H1 (cell line): ENCODE results near the gene GPSM3. TPM values are rescaled to one million over a fixed set of nuclear protein-coding genes. Genes with fewer than 3 reads are reported as not detected.

Source experiments
- CTCF ChIA-PET: fragments of 300-600 bp; sonication (Branson Sonifier 250); formaldehyde crosslinking; loops from one replicate; lab custom pipeline; 2021; ENCODE audit not compliant: partially characterized antibody; lab: Charles Lee
- POLR2A ChIA-PET: fragments of 300-600 bp; sonication (Branson Sonifier 250); formaldehyde crosslinking; loops from one replicate; lab custom pipeline; 2021; ENCODE audit warnings: inconsistent platforms; ENCODE audit not compliant: partially characterized antibody; lab: Charles Lee
- DNase-seq, 2 experiments: peaks; one replicate each; pipeline versions ENCODE4 v3.0.0 to v3.0.0-alpha.2; 2010 to 2022; ENCODE audit warnings: low spot score in 2 of 2, low read depth in 1 of 2, mixed read lengths in 1 of 2
- FAIRE-seq: peaks from 2 replicates; lab custom pipeline; 2011; peaks lifted over from hg19 to GRCh38; lab: Jason Lieb, UNC
- H2AFZ ChIP-seq: 2 replicates; pipeline ENCODE4 v1.8.1; 2012; ENCODE audit warnings: low read length, inconsistent platforms
- H2AK5ac ChIP-seq: 2 replicates; pipeline ENCODE4 v1.6.1; 2013; ENCODE audit warnings: low read depth, low read length
- H2BK120ac ChIP-seq: replicated peaks from 2 replicates; pipeline ENCODE3; 2013; ENCODE audit warnings: low read depth, low read length, inconsistent platforms
- H2BK12ac ChIP-seq: 2 replicates; pipeline ENCODE4 v1.6.1; 2013; ENCODE audit warnings: low read depth, low read length
- H2BK15ac ChIP-seq: 2 replicates; pipeline ENCODE4 v1.6.1; 2013; ENCODE audit warnings: low read length
- H2BK20ac ChIP-seq: 2 replicates; pipeline ENCODE4 v1.6.1; 2013; ENCODE audit warnings: low read length
- H2BK5ac ChIP-seq: 2 replicates; pipeline ENCODE4 v1.6.1; 2013; ENCODE audit warnings: low read depth, low read length
- H3K14ac ChIP-seq: 2 replicates; pipeline ENCODE4 v1.6.1; 2013; ENCODE audit warnings: inconsistent platforms; ENCODE audit not compliant: insufficient read length
- H3K18ac ChIP-seq: 2 replicates; pipeline ENCODE4 v1.6.1; 2013; ENCODE audit warnings: low read length; ENCODE audit errors: extremely low read depth
- H3K23ac ChIP-seq: 2 replicates; pipeline ENCODE4 v1.6.1; 2013; ENCODE audit warnings: inconsistent platforms; ENCODE audit not compliant: insufficient read length
- H3K23me2 ChIP-seq: 2 replicates; pipeline ENCODE4 v1.6.1; 2013; ENCODE audit warnings: low read depth, low read length
- H3K27ac ChIP-seq: 2 replicates; pipeline ENCODE4 v1.6.1; 2011; ENCODE audit warnings: low read depth, low read length, inconsistent platforms
- H3K27me3 ChIP-seq, 4 experiments: replicated peaks in 1 of 4; 1 replicate in 1 of 4; 2 replicates in 3 of 4; pipeline versions ENCODE4 v1.6.1 to v1.8.1; 2011 to 2013; ENCODE audit warnings: low read length in 3 of 4, mild to moderate bottlenecking in 3 of 4, inconsistent platforms in 2 of 4, mixed read lengths in 2 of 4, moderate library complexity in 1 of 4; ENCODE audit not compliant: control insufficient read depth in 3 of 4, insufficient read depth in 3 of 4; ENCODE audit errors: extremely low read depth in 1 of 4
- H3K36me3 ChIP-seq, 4 experiments: 2 replicates each; pipeline versions ENCODE4 v1.6.1 to v1.8.1; 2011 to 2013; ENCODE audit warnings: mild to moderate bottlenecking in 4 of 4, low read length in 3 of 4, moderate library complexity in 2 of 4, control low read depth in 1 of 4, inconsistent platforms in 1 of 4; ENCODE audit not compliant: insufficient read depth in 4 of 4, control insufficient read depth in 2 of 4
- H3K4ac ChIP-seq: replicated peaks from 2 replicates; pipeline ENCODE3; 2013; ENCODE audit warnings: low read length, low read depth, mixed read lengths, inconsistent platforms; ENCODE audit not compliant: insufficient read length
- H3K4me1 ChIP-seq, 4 experiments: replicated peaks in 1 of 4; 1 replicate in 1 of 4; 2 replicates in 3 of 4; pipeline versions ENCODE4 v1.6.1 to v1.8.1; 2011 to 2013; ENCODE audit warnings: low read length in 3 of 4, inconsistent platforms in 2 of 4, mixed read lengths in 1 of 4; ENCODE audit not compliant: insufficient read depth in 4 of 4, control insufficient read depth in 3 of 4
- H3K4me2 ChIP-seq, 2 experiments: 2 replicates each; pipeline versions ENCODE4 v1.6.1 to v1.8.1; 2011 to 2013; ENCODE audit warnings: low read depth in 2 of 2, low read length in 2 of 2, control low read depth in 1 of 2, inconsistent platforms in 1 of 2, mild to moderate bottlenecking in 1 of 2; ENCODE audit not compliant: insufficient read depth in 1 of 2
- H3K4me3 ChIP-seq, 4 experiments: fragments of 200-600, 300-600 bp in 1 of 4; sonication (generic), shearing (Covaris generic), sonication (Bioruptor Twin) in 1 of 4; 2 replicates each; pipeline versions ENCODE4 v1.5.1 to v1.8.1; 2011 to 2016; ENCODE audit warnings: low read length in 4 of 4, low read depth in 3 of 4, control low read depth in 2 of 4, inconsistent platforms in 2 of 4, mild to moderate bottlenecking in 2 of 4, mixed read lengths in 1 of 4, moderate library complexity in 1 of 4; ENCODE audit not compliant: insufficient read depth in 2 of 4; ENCODE audit errors: extremely low read depth in 1 of 4
- H3K56ac ChIP-seq: replicated peaks from 2 replicates; pipeline ENCODE3; 2013; ENCODE audit warnings: low read depth, mild to moderate bottlenecking, mixed read lengths, low read length, inconsistent platforms; ENCODE audit not compliant: insufficient read length
- H3K79me1 ChIP-seq: 2 replicates; pipeline ENCODE4 v1.6.1; 2013; ENCODE audit warnings: low read depth, low read length, control low read depth
- H3K79me2 ChIP-seq, 2 experiments: 2 replicates each; pipeline versions ENCODE4 v1.6.1 to v1.8.1; 2012 to 2013; ENCODE audit warnings: low read length in 2 of 2, mild to moderate bottlenecking in 2 of 2, inconsistent platforms in 1 of 2; ENCODE audit not compliant: insufficient read depth in 2 of 2, control insufficient read depth in 1 of 2
- H3K9ac ChIP-seq, 4 experiments: replicated peaks in 1 of 4; 1 replicate in 1 of 4; 2 replicates in 3 of 4; pipeline versions ENCODE4 v1.6.1 to v1.8.1; 2011 to 2013; ENCODE audit warnings: low read depth in 3 of 4, low read length in 3 of 4, control low read depth in 2 of 4, mild to moderate bottlenecking in 2 of 4, moderate library complexity in 2 of 4, inconsistent platforms in 1 of 4; ENCODE audit errors: extremely low read depth in 1 of 4
- H3K9me3 ChIP-seq, 2 experiments: 2 replicates each; pipeline versions ENCODE4 v1.6.1 to v1.8.1; 2012 to 2013; ENCODE audit warnings: mild to moderate bottlenecking in 2 of 2, moderate library complexity in 2 of 2, control low read depth in 1 of 2, inconsistent platforms in 1 of 2, low read depth in 1 of 2, low read length in 1 of 2, mixed read lengths in 1 of 2; ENCODE audit not compliant: insufficient read depth in 2 of 2
- H4K20me1 ChIP-seq, 2 experiments: replicated peaks in 1 of 2; 2 replicates each; pipeline versions ENCODE3 to v1.8.1; 2011 to 2013; ENCODE audit warnings: inconsistent platforms in 2 of 2, low read length in 2 of 2, mild to moderate bottlenecking in 1 of 2; ENCODE audit not compliant: insufficient read depth in 2 of 2, control insufficient read depth in 1 of 2
- H4K5ac ChIP-seq: 2 replicates; pipeline ENCODE4 v1.6.1; 2013; ENCODE audit warnings: low read length, low read depth, mixed read lengths, inconsistent platforms; ENCODE audit not compliant: insufficient read length
- H4K8ac ChIP-seq: 2 replicates; pipeline ENCODE4 v1.8.0; 2013; ENCODE audit warnings: mild to moderate bottlenecking, moderate library complexity, low read length, inconsistent platforms; ENCODE audit not compliant: insufficient read depth; ENCODE audit errors: extremely low read depth
- H4K91ac ChIP-seq: replicated peaks from 2 replicates; pipeline ENCODE3; 2013; ENCODE audit warnings: low read length, mixed read lengths, inconsistent platforms; ENCODE audit not compliant: insufficient read length
- CEBPB ChIP-seq: IDR thresholded peaks from 2 replicates; pipeline ENCODE4 v1.6.1; 2012; ENCODE audit warnings: low read depth, low read length
- EP300 ChIP-seq, 2 experiments: IDR thresholded peaks; 1 replicate in 1 of 2; 2 replicates in 1 of 2; pipeline ENCODE4 v1.6.1; 2011 to 2012; ENCODE audit warnings: low read depth in 2 of 2, low read length in 2 of 2, mild to moderate bottlenecking in 2 of 2, borderline replicate concordance in 1 of 2, inconsistent platforms in 1 of 2, moderate library complexity in 1 of 2
- HDAC2 ChIP-seq, 2 experiments: fragments of 300-600 bp in 1 of 2; sonication (generic) in 1 of 2; IDR thresholded peaks; 2 replicates each; pipeline ENCODE4 v1.6.1; 2011 to 2012; ENCODE audit warnings: low read depth in 2 of 2, low read length in 2 of 2, mild to moderate bottlenecking in 2 of 2, moderate library complexity in 2 of 2, borderline replicate concordance in 1 of 2, inconsistent platforms in 1 of 2
- RNF2 ChIP-seq: fragments of 200-900, 300-1000 bp; sonication (generic); IDR thresholded peaks from 2 replicates; pipeline ENCODE4 v1.7.1; 2016; ENCODE audit warnings: borderline replicate concordance, low read depth, mild to moderate bottlenecking, antibody characterized with exemption, low read length; ENCODE audit not compliant: poor library complexity, severe bottlenecking; ENCODE audit errors: missing control alignments
- WGBS, 2 experiments: shearing (Covaris generic) in 1 of 2; methylation state at CpG; one replicate each; pipeline versions ENCODE4 v1.1.6 to v1.1.7; 2013 to 2015; ENCODE audit warnings: low lambda C conversion rate in 2 of 2, mixed read lengths in 2 of 2, inconsistent platforms in 1 of 2, low coverage in 1 of 2, missing lambda C conversion rate in 1 of 2; ENCODE audit not compliant: insufficient replicate concordance in 2 of 2, insufficient coverage in 1 of 2, insufficient read length in 1 of 2; ENCODE audit errors: extremely low coverage in 1 of 2, missing lambda C conversion rate in 1 of 2; 5-methylcytosine and 5-hydroxymethylcytosine counted together
- polyA plus RNA-seq, 7 experiments: library from polyadenylated mRNA; depleted of rRNA in 3 of 7; stranded (reverse) in 5 of 7; unstranded in 2 of 7; fragments of >200 nt in 5 of 7; fragments of 200-250 nt in 2 of 7; gene quantifications; 1 replicate in 5 of 7; 2 replicates in 1 of 7; 4 replicates in 1 of 7; pipeline versions ENCODE4 v1.2.1 to v1.2.3, GENCODE V29; 2011 to 2013; ENCODE audit warnings: missing spikeins in 2 of 7, mixed read lengths in 2 of 7
- total RNA-seq: library from RNA; stranded (reverse); fragmentation: NEBNext Ultra II Directional; extraction: Animal tissue kit (Norgen Biotek cat#: 25700); gene quantifications from 2 replicates; pipeline ENCODE4 v1.2.1, GENCODE V29; 2021
- TF ChIP-seq, protein P1 (sequence below): IDR thresholded peaks from 2 replicates; pipeline ENCODE4 v1.6.1; 2011; ENCODE audit warnings: low read depth, mild to moderate bottlenecking, low read length; ENCODE audit not compliant: insufficient read depth

GPSM3 gene
- total and polyA plus RNA-seq, 2 of the 8 experiments (the other 6 are each of a cell fraction or from before 2014, with no cell fraction given) = 6.6 to 9.8 TPM

DNA sequence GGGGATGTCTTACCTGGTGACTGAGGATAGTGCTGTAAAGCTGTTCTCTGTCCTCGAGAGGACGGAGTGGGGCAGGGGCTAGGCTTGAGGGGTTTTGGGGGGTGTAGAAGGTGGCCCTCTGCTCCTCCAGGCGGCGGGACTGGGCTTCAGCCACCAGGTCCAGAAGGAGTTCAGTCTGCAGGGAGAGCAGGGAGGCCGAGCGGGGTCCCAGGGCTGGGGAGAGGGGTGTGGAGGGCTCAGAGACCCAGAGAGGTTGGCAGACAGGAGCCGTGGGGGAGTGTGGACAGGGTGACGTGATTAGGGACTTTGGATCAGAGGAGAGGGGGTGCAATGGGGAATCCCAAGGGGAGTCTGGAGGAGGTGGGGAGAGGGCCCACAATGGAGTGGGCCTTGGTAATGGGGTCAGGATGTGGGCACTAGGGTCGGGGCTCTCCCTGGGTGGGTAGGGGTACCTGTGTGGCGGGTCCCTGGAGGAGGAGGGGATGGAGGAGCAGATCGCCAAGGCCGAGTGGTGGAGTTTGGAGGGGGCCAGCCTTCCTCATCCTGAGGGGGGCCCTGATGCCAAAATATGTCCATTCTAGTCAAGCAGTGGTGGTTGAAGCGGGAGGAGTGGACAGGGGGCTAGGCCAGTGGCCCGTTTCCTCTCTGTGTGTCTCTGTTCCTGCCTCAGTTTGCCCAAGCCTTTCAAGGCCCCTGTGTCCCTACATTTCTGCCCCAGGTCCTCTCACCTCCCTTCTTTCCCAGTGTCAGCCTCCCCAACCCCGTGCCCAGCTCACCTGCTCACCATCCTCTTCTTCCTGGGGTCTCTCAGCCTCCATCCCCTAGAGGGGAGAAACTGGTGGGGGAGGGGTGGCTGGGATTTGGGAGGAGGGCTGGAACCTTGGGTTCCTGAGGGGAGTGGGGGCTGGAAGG lies 491 bp downstream of the GPSM3 start:
- Histone ChIP-seq H3K23me2 (peaks cover 11% of the 10 kb centered on the region), H3K27ac (no peak overlapping the region), H3K9ac (no peak overlapping the region), H3K4ac (no peak overlapping the region), H2AK5ac (peak overlapping the region; percentile 40), H2BK120ac (peak overlapping the region; percentile 88), H3K4me3 (peak overlapping the region in 1 of 4 experiments; percentile 42; a peak in 1 of 8 replicates), H3K9me3 (no peaks in the 10 kb centered on the region), H4K20me1 (no peaks in the 10 kb centered on the region), H2BK5ac (peak overlapping the region; percentile 90; the same call in 1 of the 2 replicates), H3K23ac (no peak overlapping the region), H3K56ac (no peak overlapping the region), H3K18ac (peak overlapping the region; percentile 48), H3K4me2 (peak overlapping the region in 1 of 2 experiments; percentile 51; a peak in 3 of 4 replicates), H3K79me1 (peaks cover 2% of the 10 kb centered on the region; the same call in 1 of the 2 replicates), H2BK15ac (peak overlapping the region; percentile 98), H2AFZ (no peak overlapping the region), H4K5ac (peak overlapping the region; percentile 54), H3K79me2 (peaks cover 0 to 13% of the 10 kb centered on the region in 2 experiments; a peak in 2 of 4 replicates), H2BK20ac (peak overlapping the region; percentile 72; the same call in 1 of the 2 replicates), H3K36me3 (peaks cover 1 to 13% (median 9%) of the 10 kb centered on the region in 4 experiments; a peak in 7 of 8 replicates), H4K91ac (peak overlapping the region; percentile 76), H3K27me3 (no peaks in the 10 kb centered on the region), H2BK12ac (peak overlapping the region; percentile 94; the same call in 1 of the 2 replicates), H3K4me1 (peaks cover 8 to 40% (median 23%) of the 10 kb centered on the region in 4 experiments), H3K14ac (no peak overlapping the region), H4K8ac (peak overlapping the region; percentile 54)
- no peak for DNase-seq
- FAIRE-seq = no peak
- CTCF ChIA-PET = interaction anchor here (1.0 to 2.5 kb wide), 7 partner anchors 13 to 779 kb away, joined by 3 to 12 read pairs (median 6); partner anchors contain the start of gene RNF5
- POLR2A ChIA-PET = interaction anchor here (1.0 to 13.3 kb wide), 8 partner anchors 12 to 780 kb away, joined by 3 to 194 read pairs (median 4); partner anchors contain the start of genes AGPAT1, EGFL8, PRRT1 and RNF5
- WGBS, 2 experiments = 84% methylated on average over 13 of the region's 15 CpGs; no CpG with 5 or more reads in 1 of the 2 experiments
- TF ChIP-seq CEBPB = no peak
- TF ChIP-seq, protein P1, sequence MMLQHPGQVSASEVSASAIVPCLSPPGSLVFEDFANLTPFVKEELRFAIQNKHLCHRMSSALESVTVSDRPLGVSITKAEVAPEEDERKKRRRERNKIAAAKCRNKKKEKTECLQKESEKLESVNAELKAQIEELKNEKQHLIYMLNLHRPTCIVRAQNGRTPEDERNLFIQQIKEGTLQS = no peak
- TF ChIP-seq RNF2 = no peak
- no peak for TF ChIP-seq EP300 (IDR thresholded peaks at IDR 0.05; ENCODE audit: borderline replicate concordance in 1 of 2, low read depth in 2 of 2, low read length in 2 of 2)
- TF ChIP-seq HDAC2 (IDR thresholded peaks at IDR 0.05; ENCODE audit: borderline replicate concordance in 1 of 2, low read depth in 2 of 2, low read length in 2 of 2) = no peak
